HCT116 (cell line): ENCODE data around the gene PDLIM5. TPM values are rescaled to one million over a fixed set of nuclear protein-coding genes. Genes with fewer than 3 reads are reported as not detected.

Experiments
- ATAC-seq: fragments of 200-7000 bp; cut with Tn5 transposase; 2 replicates; pipeline ENCODE4 v1.9.1; 2020; ENCODE audit warnings: mild to moderate bottlenecking, moderate library complexity
- BruUV-seq: library from RNA; stranded (reverse); fragments of 400-500 nt; replicated peaks from 2 replicates; lab custom pipeline; 2021; lab: Mats Ljungman, UMichigan
- CTCF ChIA-PET: fragments of 300-600 bp; sonication (Branson Sonifier 250); formaldehyde crosslinking; loops from one replicate; lab custom pipeline; 2021; ENCODE audit warnings: antibody characterized with exemption; lab: Charles Lee
- POLR2A ChIA-PET: fragments of 300-600, 350-600 bp; sonication (Branson Sonifier 250); formaldehyde crosslinking; loops from one replicate; lab custom pipeline; 2021; ENCODE audit warnings: antibody characterized with exemption; lab: Charles Lee
- RAD21 ChIA-PET, 2 experiments: fragments of 300-600 bp; sonication (Branson Sonifier 250); formaldehyde crosslinking; loops; one replicate each; lab custom pipeline; 2023; ENCODE audit warnings: low total read pairs in 2 of 2; ENCODE audit not compliant: uncharacterized antibody in 2 of 2, unreplicated experiment in 2 of 2, low non-redundant PET in 1 of 2; lab: Charles Lee
- DNase-seq: peaks from one replicate; pipeline ENCODE4 v3.0.0-alpha.2; 2010; ENCODE audit warnings: low read depth, low spot score
- H2AFZ ChIP-seq: fragments of 200-600 bp; shearing (Covaris generic), sonication (generic); 2 replicates; pipeline ENCODE4 v1.6.1; 2017; ENCODE audit warnings: low read depth, mixed run types, mixed read lengths, antibody characterized with exemption, low read length; ENCODE audit not compliant: poor library complexity, severe bottlenecking
- H3K27ac ChIP-seq: 2 replicates; pipeline ENCODE4 v1.5.1; 2012; ENCODE audit warnings: low read depth, low read length
- H3K27me3 ChIP-seq: fragments of 200-600 bp; sonication (generic); 2 replicates; pipeline ENCODE4 v1.6.1; 2016; ENCODE audit warnings: mixed run types, low read length, mixed read lengths; ENCODE audit not compliant: insufficient read depth
- H3K36me3 ChIP-seq, 2 experiments: fragments of 200-500 bp in 1 of 2; fragments of 200-600 bp in 1 of 2; sonication (Bioruptor generic) in 1 of 2; sonication (generic) in 1 of 2; 2 replicates each; pipeline versions ENCODE4 v1.5.1 to v1.6.1; 2014 to 2016; ENCODE audit warnings: low read length in 2 of 2, inconsistent platforms in 1 of 2, mixed read lengths in 1 of 2, mixed run types in 1 of 2; ENCODE audit not compliant: insufficient read depth in 2 of 2, control insufficient read depth in 1 of 2
- H3K4me1 ChIP-seq, 2 experiments: fragments of 200-600 bp in 1 of 2; sonication (generic) in 1 of 2; 2 replicates each; pipeline versions ENCODE4 v1.5.1 to v1.6.1; 2012 to 2017; ENCODE audit warnings: low read length in 2 of 2, inconsistent platforms in 1 of 2, mild to moderate bottlenecking in 1 of 2, mixed read lengths in 1 of 2, mixed run types in 1 of 2, moderate library complexity in 1 of 2; ENCODE audit not compliant: insufficient read depth in 2 of 2, control insufficient read depth in 1 of 2
- H3K4me2 ChIP-seq: fragments of 200-600 bp; sonication (generic); 2 replicates; pipeline ENCODE4 v1.6.1; 2017; ENCODE audit warnings: mixed run types, low read length, mixed read lengths
- H3K4me3 ChIP-seq, 2 experiments: fragments of 200-600 bp in 1 of 2; sonication (generic) in 1 of 2; replicated peaks in 1 of 2; 2 replicates each; pipeline ENCODE4 v1.5.1; 2011 to 2016; ENCODE audit warnings: low read length in 2 of 2, control low read depth in 1 of 2, low read depth in 1 of 2, mild to moderate bottlenecking in 1 of 2, mixed read lengths in 1 of 2, mixed run types in 1 of 2
- H3K79me2 ChIP-seq: fragments of 200-600 bp; sonication (generic); 2 replicates; pipeline ENCODE4 v1.6.1; 2017; ENCODE audit warnings: mild to moderate bottlenecking, mixed run types, low read length, moderate library complexity, mixed read lengths; ENCODE audit not compliant: insufficient read depth
- H3K9ac ChIP-seq: fragments of 200-600 bp; sonication (generic); 2 replicates; pipeline ENCODE4 v1.6.1; 2016; ENCODE audit warnings: low read length, mixed read lengths
- H3K9me2 ChIP-seq: fragments of 200-600 bp; sonication (generic), shearing (Covaris generic); 2 replicates; pipeline ENCODE4 v1.6.1; 2017; ENCODE audit warnings: mixed run types, mild to moderate bottlenecking, moderate library complexity; ENCODE audit not compliant: insufficient read depth
- H3K9me3 ChIP-seq, 2 experiments: fragments of 200-500 bp in 1 of 2; fragments of 200-600 bp in 1 of 2; sonication (Bioruptor generic) in 1 of 2; sonication (generic) in 1 of 2; 2 replicates each; pipeline ENCODE4 v1.6.1; 2014 to 2017; ENCODE audit warnings: low read length in 2 of 2, mixed read lengths in 2 of 2, inconsistent platforms in 1 of 2, low read depth in 1 of 2, mild to moderate bottlenecking in 1 of 2, mixed run types in 1 of 2, moderate library complexity in 1 of 2; ENCODE audit not compliant: control insufficient read depth in 1 of 2, insufficient read depth in 1 of 2
- H4K20me1 ChIP-seq: fragments of 200-600 bp; sonication (generic), shearing (Covaris generic); 2 replicates; pipeline ENCODE4 v1.6.1; 2017; ENCODE audit warnings: mixed run types, mild to moderate bottlenecking, moderate library complexity; ENCODE audit not compliant: insufficient read depth
- ELF1 ChIP-seq: IDR thresholded peaks from 2 replicates; pipeline ENCODE4 v1.6.1; 2012; ENCODE audit warnings: low read depth, borderline replicate concordance
- POLR2A ChIP-seq: IDR thresholded peaks from 2 replicates; pipeline ENCODE4 v1.7.0; 2011; ENCODE audit warnings: borderline replicate concordance; ENCODE audit not compliant: insufficient read depth, insufficient read length; ENCODE audit errors: extremely low read depth
- RAD21 ChIP-seq: IDR thresholded peaks from 2 replicates; pipeline ENCODE4 v1.6.1; 2012; ENCODE audit warnings: low read depth, mild to moderate bottlenecking
- SP1 ChIP-seq: IDR thresholded peaks from 2 replicates; pipeline ENCODE4 v1.6.1; 2012; ENCODE audit warnings: low read depth
- TCF7L2 ChIP-seq: IDR thresholded peaks from 2 replicates; pipeline ENCODE4 v1.7.0; 2011; ENCODE audit warnings: borderline replicate concordance, inconsistent platforms; ENCODE audit not compliant: insufficient read depth, insufficient read length; ENCODE audit errors: extremely low read depth
- intact Hi-C: fragments of 100-400 bp; cut with micrococcal nuclease; formaldehyde crosslinking; loops from 2 replicates; pipeline ENCODE4 v1.10.0; 2022
- total RNA-seq: library from RNA; stranded (reverse); gene quantifications from one replicate; pipeline ENCODE4 v1.2.1, GENCODE V29; 2021; ENCODE audit not compliant: unreplicated experiment
- TF ChIP-seq, protein P1 (sequence below), 3 experiments: fragments of 200-600 bp in 1 of 3; sonication (generic) in 1 of 3; IDR thresholded peaks in 2 of 3; conservative IDR thresholded peaks in 1 of 3; 2 replicates each; pipeline ENCODE4 v1.5.1; 2012 to 2017; ENCODE audit warnings: low read depth in 2 of 3, low read length in 2 of 3, antibody characterized with exemption in 1 of 3, borderline replicate concordance in 1 of 3, control low read depth in 1 of 3, mild to moderate bottlenecking in 1 of 3, mixed read lengths in 1 of 3, mixed run types in 1 of 3, moderate library complexity in 1 of 3; ENCODE audit not compliant: insufficient read depth in 1 of 3
- TF ChIP-seq, protein P2 (sequence below): IDR thresholded peaks from 2 replicates; pipeline ENCODE4 v1.6.1; 2011; ENCODE audit warnings: mild to moderate bottlenecking, low read length, moderate library complexity; ENCODE audit not compliant: insufficient replicate concordance; ENCODE audit errors: extremely low read depth

Gene PDLIM5
- total RNA-seq, 1 experiment from 2014 or later: 130 TPM

DNA sequence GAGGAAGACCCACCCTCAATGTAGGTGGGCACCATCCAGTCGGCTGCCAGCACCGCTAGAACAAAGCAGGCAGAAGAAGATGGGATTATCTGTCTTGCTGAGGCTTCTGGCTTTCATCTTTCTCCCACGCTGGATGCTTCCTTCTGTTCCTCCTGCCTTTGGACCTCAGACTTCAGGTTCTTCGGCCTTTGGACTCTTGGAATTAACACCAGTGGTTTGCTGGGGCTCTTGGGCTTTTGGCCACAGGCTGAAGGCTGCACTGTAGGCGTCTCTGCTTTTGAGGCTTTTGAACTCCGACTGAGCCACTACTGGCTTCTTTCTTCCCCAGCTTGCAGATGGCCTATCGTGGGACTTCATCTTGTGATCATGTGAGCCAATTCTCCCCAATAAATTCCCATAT lies 55.1 kb downstream of the PDLIM5 start (continued):
- TF ChIP-seq, protein P1, sequence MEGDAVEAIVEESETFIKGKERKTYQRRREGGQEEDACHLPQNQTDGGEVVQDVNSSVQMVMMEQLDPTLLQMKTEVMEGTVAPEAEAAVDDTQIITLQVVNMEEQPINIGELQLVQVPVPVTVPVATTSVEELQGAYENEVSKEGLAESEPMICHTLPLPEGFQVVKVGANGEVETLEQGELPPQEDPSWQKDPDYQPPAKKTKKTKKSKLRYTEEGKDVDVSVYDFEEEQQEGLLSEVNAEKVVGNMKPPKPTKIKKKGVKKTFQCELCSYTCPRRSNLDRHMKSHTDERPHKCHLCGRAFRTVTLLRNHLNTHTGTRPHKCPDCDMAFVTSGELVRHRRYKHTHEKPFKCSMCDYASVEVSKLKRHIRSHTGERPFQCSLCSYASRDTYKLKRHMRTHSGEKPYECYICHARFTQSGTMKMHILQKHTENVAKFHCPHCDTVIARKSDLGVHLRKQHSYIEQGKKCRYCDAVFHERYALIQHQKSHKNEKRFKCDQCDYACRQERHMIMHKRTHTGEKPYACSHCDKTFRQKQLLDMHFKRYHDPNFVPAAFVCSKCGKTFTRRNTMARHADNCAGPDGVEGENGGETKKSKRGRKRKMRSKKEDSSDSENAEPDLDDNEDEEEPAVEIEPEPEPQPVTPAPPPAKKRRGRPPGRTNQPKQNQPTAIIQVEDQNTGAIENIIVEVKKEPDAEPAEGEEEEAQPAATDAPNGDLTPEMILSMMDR (IDR thresholded peaks at IDR 0.05 in 2 of 3, conservative IDR thresholded peaks at IDR 0.05 in 1 of 3; ENCODE audit: borderline replicate concordance in 1 of 3, insufficient read depth in 1 of 3, low read depth in 2 of 3, low read length in 2 of 3): no peak
- TF ChIP-seq SP1: no peak
- no peak for TF ChIP-seq POLR2A
- TF ChIP-seq RAD21: no peak
- TF ChIP-seq ELF1: no peak

DNA sequence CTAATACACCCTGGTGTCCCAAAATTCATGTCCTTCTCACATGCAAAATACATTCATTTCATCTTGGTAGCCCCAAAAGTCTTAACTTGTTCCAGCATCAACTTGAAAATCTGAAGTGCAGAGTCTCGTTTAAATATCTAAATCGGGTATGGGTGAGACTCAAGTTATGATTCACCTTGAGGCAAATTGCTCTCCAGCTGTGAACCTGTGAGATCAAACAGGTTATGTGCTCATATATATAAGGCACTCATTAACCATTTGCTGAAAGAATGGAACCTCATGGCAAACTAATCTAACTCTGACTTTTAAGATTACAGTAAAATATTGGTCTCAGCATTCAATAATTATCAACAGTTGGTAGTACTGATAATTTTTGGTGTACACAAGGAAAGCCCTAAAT lies 55.5 kb downstream of the PDLIM5 start:
- Histone ChIP-seq H3K9me2 (no peaks in the 10 kb centered on the region), H4K20me1 (no peaks in the 10 kb centered on the region), H3K79me2 (peaks cover 35% of the 10 kb centered on the region), H3K4me1 (peaks cover 35 to 40% of the 10 kb centered on the region in 2 experiments), H3K27me3 (no peaks in the 10 kb centered on the region), H3K9ac (peak overlapping the region; percentile 40), H3K27ac (peak overlapping the region; percentile 80), H3K4me3 (peak overlapping the region in 1 of 2 experiments; percentile 34; a peak in 2 of 4 replicates), H3K36me3 (no peaks in the 10 kb centered on the region), H3K4me2 (peak overlapping the region; percentile 75), H2AFZ (no peak overlapping the region), H3K9me3 (no peaks in the 10 kb centered on the region)
- TF ChIP-seq TCF7L2: peak; percentile 44
- TF ChIP-seq, protein P2, sequence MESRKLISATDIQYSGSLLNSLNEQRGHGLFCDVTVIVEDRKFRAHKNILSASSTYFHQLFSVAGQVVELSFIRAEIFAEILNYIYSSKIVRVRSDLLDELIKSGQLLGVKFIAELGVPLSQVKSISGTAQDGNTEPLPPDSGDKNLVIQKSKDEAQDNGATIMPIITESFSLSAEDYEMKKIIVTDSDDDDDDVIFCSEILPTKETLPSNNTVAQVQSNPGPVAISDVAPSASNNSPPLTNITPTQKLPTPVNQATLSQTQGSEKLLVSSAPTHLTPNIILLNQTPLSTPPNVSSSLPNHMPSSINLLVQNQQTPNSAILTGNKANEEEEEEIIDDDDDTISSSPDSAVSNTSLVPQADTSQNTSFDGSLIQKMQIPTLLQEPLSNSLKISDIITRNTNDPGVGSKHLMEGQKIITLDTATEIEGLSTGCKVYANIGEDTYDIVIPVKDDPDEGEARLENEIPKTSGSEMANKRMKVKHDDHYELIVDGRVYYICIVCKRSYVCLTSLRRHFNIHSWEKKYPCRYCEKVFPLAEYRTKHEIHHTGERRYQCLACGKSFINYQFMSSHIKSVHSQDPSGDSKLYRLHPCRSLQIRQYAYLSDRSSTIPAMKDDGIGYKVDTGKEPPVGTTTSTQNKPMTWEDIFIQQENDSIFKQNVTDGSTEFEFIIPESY: no peak
- ChIA-PET RAD21 (no interaction called here), CTCF (no interaction called here), POLR2A (no interaction called here)
- ATAC-seq (peak; percentile 75), DNase-seq (peak; percentile 73)
- no TSS peak for BruUV-seq
- intact Hi-C loops: no loop called here
